H1 (cell line): ENCODE measurements around the gene UMODL1. TPM values are rescaled to one million over a fixed set of nuclear protein-coding genes. Genes with fewer than 3 reads are reported as not detected.

ENCODE experiments used
- CHD7 ChIP-seq: fragments of 300-600 bp; sonication (generic); IDR thresholded peaks from 2 replicates; pipeline ENCODE4 v1.7.1; 2012; ENCODE audit warnings: low read length, moderate library complexity, mild to moderate bottlenecking, inconsistent platforms; ENCODE audit not compliant: insufficient replicate concordance
- KDM1A ChIP-seq: fragments of 200-600, 300-600 bp; sonication (generic); IDR thresholded peaks from 2 replicates; pipeline ENCODE4 v1.7.1; 2016; ENCODE audit warnings: mild to moderate bottlenecking, low read length, borderline replicate concordance
- polyA plus RNA-seq, 7 experiments: library from polyadenylated mRNA; depleted of rRNA in 3 of 7; stranded (reverse) in 5 of 7; unstranded in 2 of 7; fragments of >200 nt in 5 of 7; fragments of 200-250 nt in 2 of 7; gene quantifications; 1 replicate in 5 of 7; 2 replicates in 1 of 7; 4 replicates in 1 of 7; pipeline versions ENCODE4 v1.2.1 to v1.2.3, GENCODE V29; 2011 to 2013; ENCODE audit warnings: missing spikeins in 2 of 7, mixed read lengths in 2 of 7
- total RNA-seq: library from RNA; stranded (reverse); fragmentation: NEBNext Ultra II Directional; extraction: Animal tissue kit (Norgen Biotek cat#: 25700); gene quantifications from 2 replicates; pipeline ENCODE4 v1.2.1, GENCODE V29; 2021

UMODL1 gene
- total and polyA plus RNA-seq, 2 of the 8 experiments (the other 6 are each of a cell fraction or from before 2014, with no cell fraction given), result not detected

GRCh38 chr21:42040411-42041180, 30.5 kb upstream of the UMODL1 start (continued):
- TF ChIP-seq CHD7, result no peak
- TF ChIP-seq KDM1A, result no peak
